NCI-H2227 (cell line): ENCODE measurements around the gene SESN3.

ENCODE experiments used
- DNase-seq: peaks from one replicate; lab custom pipeline; 2025; ENCODE audit not compliant: unreplicated experiment; lab: John Stamatoyannopoulos, UW

The SESN3 gene

GRCh38 chr11:95132956-95133355, 98.0 kb downstream of the SESN3 start:
- DNase-seq = no peak

- no peak for DNase-seq
Observed at GRCh38 chr11:95128602-95129001, 102.4 kb downstream of the SESN3 start.

- no peak for DNase-seq
Observed at GRCh38 chr11:95123556-95123955, 107.4 kb downstream of the SESN3 start.

GRCh38 chr11:95121698-95122097, 109.3 kb downstream of the SESN3 start:
- DNase-seq = no peak

- DNase-seq = no peak
Observed at GRCh38 chr11:95119361-95120060, 111.5 kb downstream of the SESN3 start.

GRCh38 chr11:95115597-95115996, 115.4 kb downstream of the SESN3 start:
- DNase-seq = no peak
